ENCODE results near the gene POTEH.
"Not testable (repeated sequence)": the region's sequence is repeated elsewhere in the genome, so short reads cannot be mapped to it uniquely, and the experiment has no call there.

The POTEH gene

DNA sequence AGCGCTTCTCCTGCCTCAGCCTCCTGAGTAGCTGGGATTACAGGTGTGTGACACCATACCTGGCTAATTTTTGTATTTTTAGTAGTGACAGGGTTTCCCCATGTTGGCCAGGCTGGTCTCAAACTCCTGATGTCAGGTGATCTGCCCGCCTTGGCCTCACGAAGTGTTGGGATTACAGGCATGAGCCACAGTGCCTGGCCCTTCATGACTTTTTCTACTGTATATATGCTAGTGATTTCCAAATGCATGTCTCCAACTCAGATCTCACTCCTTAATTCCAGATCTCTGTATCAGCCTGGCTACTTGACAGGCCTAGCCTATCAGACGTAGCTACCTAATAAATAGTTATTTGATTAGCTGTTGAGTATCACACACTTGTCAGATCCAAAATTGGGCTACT lies 23.8 kb downstream of the POTEH start:
- not testable (repeated sequence) for H3K27me3 Mint-ChIP-seq; H3K4me1 Mint-ChIP-seq (ENCODE audit: low read depth); H3K36me3 Mint-ChIP-seq (ENCODE audit: low read depth); H3K9me3 Mint-ChIP-seq; H3K4me3 Mint-ChIP-seq; H3K27ac Mint-ChIP-seq

DNA sequence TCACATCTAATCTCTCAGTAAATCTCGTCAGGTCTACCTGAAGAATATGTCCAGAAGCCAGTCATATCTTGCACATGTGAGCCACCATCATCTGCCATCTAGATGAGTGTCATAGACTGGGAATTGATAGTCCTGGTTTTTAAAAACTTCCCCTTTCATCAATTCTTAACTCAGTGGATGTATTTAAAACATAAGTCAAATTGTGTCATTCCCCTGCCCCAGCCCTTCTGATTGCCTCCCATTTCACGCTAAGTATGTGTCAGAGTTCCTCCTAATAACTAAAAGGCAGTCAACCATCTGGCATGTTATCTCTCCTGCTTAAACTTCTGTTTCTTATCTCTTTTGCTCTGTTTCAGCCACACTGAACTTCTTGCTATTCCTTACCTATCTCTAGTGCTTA lies 24.3 kb downstream of the POTEH start:
- H3K27ac Mint-ChIP-seq; H3K36me3 Mint-ChIP-seq (ENCODE audit: low read depth); H3K9me3 Mint-ChIP-seq; H3K4me1 Mint-ChIP-seq (ENCODE audit: low read depth); H3K27me3 Mint-ChIP-seq; H3K4me3 Mint-ChIP-seq: not testable (repeated sequence)

DNA sequence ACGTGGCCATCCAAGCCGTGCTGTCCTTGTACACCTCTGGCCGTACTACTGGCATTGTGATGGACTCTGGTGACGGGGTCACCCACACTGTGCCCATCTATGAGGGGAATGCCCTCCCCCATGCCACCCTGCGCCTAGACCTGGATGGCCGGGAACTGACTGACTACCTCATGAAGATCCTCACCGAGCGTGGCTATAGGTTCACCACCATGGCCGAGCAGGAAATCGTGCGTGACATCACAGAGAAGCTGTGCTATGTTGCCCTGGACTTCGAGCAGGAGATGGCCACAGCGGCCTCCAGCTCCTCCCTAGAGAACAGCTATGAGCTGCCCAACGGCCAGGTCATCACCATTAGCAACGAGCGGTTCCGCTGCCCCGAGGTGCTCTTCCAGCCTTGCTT lies 32.1 kb downstream of the POTEH start:
- H3K36me3 Mint-ChIP-seq (ENCODE audit: low read depth); H3K4me3 Mint-ChIP-seq; H3K27ac Mint-ChIP-seq; H3K27me3 Mint-ChIP-seq; H3K4me1 Mint-ChIP-seq (ENCODE audit: low read depth); H3K9me3 Mint-ChIP-seq: not testable (repeated sequence)

DNA sequence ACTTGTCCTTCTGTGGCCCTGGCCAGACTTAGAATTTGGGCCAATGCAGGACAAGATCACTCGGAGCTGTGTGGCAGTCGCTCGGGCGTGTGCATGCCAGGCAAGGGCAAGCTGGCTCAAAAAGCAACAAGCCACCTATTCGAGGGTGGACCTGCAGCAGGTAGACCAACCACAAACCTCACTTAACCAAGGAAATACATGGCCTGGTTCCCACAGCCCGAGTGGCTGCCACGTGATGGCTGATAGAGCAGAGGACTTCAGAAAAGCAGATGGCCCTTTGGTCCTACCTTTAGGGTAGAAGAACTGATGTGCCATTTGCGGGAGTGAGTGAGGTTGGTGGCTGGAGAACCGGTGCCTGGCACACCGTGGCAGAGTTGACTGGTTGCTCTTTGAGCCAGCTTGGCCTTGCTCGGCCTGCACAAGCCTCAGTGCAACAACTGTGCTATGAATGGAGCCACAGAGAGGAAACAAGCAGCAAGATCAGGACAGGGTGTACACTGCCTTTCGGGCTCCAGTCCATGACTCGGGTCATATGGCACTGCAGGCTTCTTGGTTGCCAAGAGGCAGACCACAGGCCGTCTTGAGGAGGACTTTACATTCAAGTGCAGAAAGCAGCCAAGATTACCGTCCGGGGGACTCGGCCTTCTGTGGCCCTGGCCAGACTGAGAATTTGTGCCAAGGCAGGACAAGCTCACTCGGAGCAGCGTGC lies 39.5 kb downstream of the POTEH start:
- H3K36me3 Mint-ChIP-seq (ENCODE audit: low read depth); H3K4me3 Mint-ChIP-seq; H3K27me3 Mint-ChIP-seq; H3K9me3 Mint-ChIP-seq; H3K27ac Mint-ChIP-seq; H3K4me1 Mint-ChIP-seq (ENCODE audit: low read depth): not testable (repeated sequence)

DNA sequence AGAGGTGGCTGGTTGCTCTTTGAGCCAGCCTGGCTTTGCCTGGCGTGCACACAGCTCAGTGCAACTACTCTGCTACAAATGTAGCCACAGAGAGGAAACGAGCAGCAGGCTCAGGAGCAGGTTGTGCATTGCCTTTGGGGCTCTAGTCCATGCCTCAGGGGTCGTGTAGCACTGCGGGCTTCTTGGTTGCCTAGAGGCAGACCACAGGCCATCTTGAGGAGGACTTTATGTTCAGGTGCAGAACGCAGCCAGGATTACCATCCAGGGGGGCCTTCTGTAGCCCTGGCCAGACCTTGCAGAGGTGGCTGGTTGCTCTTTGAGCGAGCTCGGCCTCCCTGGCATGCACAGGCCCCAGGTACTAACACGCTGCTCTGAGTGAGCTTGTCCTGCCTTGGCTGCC lies 41.2 kb downstream of the POTEH start:
- H3K36me3 Mint-ChIP-seq (ENCODE audit: low read depth); H3K4me1 Mint-ChIP-seq (ENCODE audit: low read depth); H3K9me3 Mint-ChIP-seq; H3K27me3 Mint-ChIP-seq; H3K27ac Mint-ChIP-seq; H3K4me3 Mint-ChIP-seq: not testable (repeated sequence)

DNA sequence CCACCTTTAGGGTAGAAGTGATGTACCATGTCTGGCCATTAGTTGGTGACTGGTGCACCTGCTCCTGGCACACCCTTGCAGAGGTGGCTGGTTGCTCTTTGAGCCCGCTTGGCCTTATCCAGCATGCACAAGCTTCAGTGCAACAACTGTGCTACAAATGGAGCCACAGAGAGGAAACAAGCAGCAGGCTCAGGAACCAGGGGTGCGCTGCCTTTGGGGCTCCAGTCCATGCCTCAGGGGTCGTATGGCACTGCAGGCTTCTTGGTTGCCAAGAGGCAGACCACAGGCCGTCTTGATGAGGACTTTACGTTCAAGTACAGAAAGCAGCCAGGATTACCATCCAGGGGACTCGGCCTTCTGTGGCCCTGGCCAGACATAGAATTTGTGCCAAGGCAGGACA lies 44.6 kb downstream of the POTEH start:
- H3K27me3 Mint-ChIP-seq; H3K4me3 Mint-ChIP-seq; H3K9me3 Mint-ChIP-seq; H3K4me1 Mint-ChIP-seq (ENCODE audit: low read depth); H3K27ac Mint-ChIP-seq; H3K36me3 Mint-ChIP-seq (ENCODE audit: low read depth): not testable (repeated sequence)

DNA sequence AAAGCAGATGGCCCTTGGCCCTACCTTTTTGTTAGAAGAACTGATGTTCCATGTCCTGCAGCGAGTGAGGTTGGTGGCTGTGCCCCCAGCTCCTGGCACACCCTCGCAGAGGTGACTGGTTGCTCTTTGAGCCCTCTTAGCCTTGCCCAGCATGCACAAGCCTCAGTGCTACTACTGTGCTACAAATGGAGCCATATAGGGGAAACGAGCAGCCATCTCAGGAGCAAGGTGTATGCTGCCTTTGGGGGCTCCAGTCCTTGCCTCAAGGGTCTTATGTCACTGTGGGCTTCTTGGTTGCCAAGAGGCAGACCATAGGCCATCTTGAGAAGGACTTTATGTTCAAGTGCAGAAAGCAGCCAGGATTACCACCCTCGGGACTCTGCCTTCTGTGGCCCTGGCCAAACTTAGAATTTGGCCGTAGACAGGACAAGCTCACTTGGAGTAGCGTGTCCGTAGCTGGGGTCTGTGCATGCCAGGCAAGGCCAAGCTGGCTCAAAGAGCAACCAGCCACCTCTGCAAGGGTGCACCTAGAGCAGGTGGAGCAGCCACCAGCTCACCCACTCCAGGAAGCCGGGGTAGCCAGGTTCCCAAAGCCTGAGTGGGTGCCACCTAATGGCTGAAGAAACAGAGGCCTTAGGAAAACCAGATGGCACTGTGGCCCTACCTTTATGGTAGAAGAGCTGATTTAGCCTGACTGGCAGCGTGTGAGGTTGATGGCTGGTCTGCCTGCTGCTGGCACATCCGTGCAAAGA lies 48.5 kb downstream of the POTEH start:
- not testable (repeated sequence) for H3K27ac Mint-ChIP-seq; H3K9me3 Mint-ChIP-seq; H3K4me1 Mint-ChIP-seq (ENCODE audit: low read depth); H3K36me3 Mint-ChIP-seq (ENCODE audit: low read depth); H3K27me3 Mint-ChIP-seq; H3K4me3 Mint-ChIP-seq

DNA sequence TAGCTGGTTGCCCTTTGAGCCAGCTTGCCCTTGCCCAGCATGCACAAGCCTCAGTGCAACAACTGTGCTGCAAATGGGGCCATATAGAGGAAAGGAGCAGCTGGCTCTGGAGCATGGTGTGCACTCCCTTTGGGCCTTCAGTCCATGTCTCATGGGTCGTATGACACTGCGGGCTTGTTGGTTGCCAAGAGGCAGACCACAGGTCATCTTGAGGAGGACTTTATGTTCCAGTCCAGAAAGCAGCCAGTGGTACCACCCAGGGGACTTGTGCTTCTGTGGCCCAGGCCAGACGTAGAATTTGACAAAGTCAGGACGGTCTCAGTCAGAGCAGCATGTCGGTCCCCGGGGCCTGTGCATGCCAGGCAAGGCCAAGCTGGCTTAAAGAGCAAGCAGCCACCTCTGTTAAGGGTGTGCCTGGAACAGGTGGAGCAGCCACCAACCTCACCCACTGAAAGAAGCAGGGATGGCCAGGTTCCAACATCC lies 49.1 kb downstream of the POTEH start:
- not testable (repeated sequence) for H3K27me3 Mint-ChIP-seq; H3K9me3 Mint-ChIP-seq; H3K4me3 Mint-ChIP-seq; H3K27ac Mint-ChIP-seq; H3K4me1 Mint-ChIP-seq (ENCODE audit: low read depth); H3K36me3 Mint-ChIP-seq (ENCODE audit: low read depth)

DNA sequence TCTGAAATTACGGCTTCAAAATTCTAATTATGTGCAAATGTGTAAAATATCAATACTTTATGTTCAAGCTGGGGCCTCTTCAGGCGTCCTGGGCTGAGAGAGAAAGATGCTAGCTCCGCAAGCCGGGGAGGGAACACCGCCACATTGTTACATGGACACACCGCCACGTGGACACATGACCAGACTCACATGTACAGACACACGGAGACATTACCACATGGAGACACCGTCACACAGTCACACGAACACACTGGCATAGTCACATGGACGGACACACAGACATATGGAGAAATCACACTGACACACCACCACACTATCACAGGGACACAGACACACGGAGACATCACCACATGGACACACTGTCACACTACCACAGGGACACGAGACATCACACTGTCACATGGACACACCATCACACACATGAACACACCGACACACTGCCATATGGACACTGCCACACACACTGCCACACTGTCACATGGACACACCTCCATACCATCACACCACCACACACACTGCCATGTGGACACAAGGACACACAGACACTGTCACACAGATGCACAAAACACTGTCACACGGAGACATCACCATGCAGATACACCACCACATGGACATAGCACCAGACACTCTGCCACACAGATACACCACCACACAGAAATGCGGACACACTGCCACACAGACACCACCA lies 58.0 kb downstream of the POTEH start:
- not testable (repeated sequence) for H3K36me3 Mint-ChIP-seq (ENCODE audit: low read depth); H3K4me3 Mint-ChIP-seq; H3K9me3 Mint-ChIP-seq

DNA sequence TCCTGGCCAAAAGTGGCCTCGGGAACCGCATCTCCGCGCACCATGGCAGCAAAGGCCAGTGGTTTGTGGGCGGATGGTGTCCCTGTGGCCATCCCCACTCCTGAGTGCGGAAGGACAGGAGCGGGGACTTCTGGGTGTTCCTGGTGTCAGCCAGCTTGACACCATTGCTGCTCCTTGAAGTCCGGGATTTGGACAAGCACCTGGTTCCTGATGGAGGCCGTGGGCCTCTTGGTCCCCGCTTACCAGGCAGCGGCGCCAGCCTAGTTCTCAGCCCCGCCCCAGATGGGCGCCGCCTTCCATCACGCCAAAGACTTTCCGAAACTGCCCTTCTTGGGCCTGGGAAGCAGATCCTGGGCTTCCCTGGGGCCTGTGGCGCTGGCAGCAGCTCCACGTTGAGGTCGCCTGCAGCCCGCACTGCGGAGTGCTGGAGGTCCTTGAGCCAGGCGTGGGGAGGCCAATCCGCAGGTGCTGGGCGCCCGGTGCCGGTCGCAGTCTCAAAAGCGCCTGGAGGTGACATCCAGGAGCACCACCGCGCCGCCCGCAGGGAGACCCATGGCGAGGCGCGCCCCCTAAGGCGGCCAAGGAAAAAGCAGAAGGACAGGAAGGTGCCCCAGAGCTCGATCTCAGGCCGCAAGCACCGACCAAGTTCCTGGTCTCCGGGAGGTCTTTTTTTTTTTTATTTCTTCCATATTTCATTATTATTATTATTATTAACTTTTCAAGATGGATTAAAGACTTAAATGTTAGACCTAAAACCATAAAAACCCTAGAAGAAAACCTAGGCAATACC lies 59.5 kb downstream of the POTEH start:
- not testable (repeated sequence) for H3K27ac Mint-ChIP-seq; H3K4me1 Mint-ChIP-seq (ENCODE audit: low read depth); H3K36me3 Mint-ChIP-seq (ENCODE audit: low read depth); H3K4me3 Mint-ChIP-seq; H3K27me3 Mint-ChIP-seq; H3K9me3 Mint-ChIP-seq

More for the DNA sequence above, 58.0 kb downstream of the POTEH start:
- H3K27me3 Mint-ChIP-seq; H3K4me1 Mint-ChIP-seq (ENCODE audit: low read depth); H3K27ac Mint-ChIP-seq: not testable (repeated sequence)

DNA sequence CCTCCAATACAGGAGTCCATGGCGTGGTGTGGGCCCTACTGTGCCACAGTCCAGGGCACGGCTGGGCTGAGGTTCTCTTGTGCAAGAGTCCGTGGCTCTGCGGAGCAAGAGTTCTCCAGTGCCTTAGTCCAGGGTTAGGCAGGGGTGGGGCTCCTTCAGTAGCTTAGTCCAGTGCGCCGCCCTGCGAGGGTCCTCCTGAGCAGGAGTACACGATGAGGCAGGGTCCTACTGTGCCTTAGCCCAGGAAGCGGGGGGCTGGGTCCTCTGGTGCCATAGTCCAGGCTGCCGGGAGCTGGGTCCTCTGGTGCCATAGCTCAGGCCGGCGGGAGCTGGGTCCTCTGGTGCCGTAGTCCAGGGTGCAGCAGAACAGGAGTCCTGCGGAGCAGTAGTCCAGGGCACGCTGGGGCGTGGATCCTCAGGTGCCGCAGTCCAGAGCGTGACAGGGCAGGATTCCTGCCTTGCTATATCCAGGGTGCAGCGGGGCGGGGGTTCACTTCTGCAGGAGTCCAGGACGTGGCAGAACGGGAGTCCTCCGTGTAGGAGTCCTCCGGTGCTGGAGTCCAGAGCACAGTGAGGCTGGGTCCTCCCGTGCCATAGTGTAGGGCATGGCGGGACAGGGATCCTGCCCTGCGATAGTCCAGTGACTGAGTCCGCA lies 69.7 kb downstream of the POTEH start:
- not testable (repeated sequence) for H3K27ac Mint-ChIP-seq; H3K4me1 Mint-ChIP-seq (ENCODE audit: low read depth); H3K4me3 Mint-ChIP-seq; H3K9me3 Mint-ChIP-seq; H3K27me3 Mint-ChIP-seq; H3K36me3 Mint-ChIP-seq (ENCODE audit: low read depth)

DNA sequence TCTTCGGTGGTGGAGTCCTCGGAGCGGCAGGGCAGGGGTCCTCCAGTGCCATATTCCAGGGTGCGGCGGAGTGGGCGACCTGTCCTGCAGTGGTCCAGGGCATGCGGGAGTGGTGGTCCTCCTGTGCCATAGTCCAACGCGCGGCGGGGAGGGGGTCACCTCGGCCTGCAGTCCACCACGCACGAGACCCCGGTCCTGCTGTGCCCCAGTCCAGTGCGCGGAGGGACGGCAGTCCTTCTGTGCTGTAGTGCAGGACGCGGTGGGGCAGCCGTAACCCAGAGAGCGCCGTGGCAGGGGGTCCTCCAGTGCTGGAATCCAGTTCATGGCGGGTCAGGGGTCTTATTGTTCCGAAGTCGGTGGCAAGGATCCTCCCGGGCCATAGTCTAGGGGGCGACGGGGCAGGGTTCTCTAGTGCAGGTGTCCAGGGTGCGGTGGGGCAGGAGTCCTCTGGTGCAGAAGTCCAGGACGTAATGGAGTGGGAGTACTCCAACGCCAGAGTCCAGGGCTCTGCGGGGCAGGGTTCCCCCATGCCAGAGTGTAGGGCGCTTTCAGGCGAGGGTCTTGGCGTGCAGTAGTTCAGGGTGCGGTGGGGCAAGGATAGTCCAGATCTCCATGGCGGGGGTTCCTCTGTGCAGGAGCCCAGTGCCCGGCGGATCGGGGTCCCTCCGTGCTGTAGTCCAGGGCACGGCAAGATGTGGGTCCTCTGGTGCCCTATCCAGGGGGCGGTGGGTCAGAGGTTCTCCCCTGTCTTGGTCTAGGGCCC lies 70.7 kb downstream of the POTEH start:
- not testable (repeated sequence) for H3K36me3 Mint-ChIP-seq (ENCODE audit: low read depth); H3K27ac Mint-ChIP-seq; H3K4me3 Mint-ChIP-seq; H3K4me1 Mint-ChIP-seq (ENCODE audit: low read depth); H3K27me3 Mint-ChIP-seq; H3K9me3 Mint-ChIP-seq

DNA sequence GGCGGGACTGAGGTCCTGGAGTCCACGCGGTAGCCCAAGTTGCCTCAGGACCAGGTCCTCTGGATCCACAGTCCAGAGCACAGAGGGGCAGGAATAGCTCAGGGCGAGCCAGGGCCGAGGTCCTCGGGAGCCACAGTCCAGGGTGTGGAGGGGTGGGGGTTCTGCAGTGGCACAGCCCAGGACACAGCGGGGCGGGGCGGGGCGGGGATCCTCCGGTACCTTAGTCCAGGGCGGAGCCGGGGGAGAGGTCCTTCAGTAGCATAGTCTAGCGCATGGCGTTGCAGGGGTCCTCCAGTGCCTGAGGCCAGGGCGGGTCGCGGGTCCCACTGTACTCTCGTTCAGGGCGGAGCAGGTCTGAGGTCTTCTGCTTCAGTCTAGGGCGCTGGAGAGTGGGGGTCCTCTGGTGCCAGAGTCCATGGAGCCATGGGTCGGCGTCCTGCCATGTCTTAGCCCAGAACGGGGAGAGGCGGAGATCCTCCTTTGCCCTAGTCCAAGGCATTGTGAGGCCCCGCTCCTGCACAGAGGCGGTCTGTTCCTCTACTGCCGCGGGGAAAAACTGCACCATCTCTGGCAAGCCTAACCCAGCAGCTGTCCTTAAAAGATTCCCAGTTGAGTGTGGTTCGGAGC lies 71.4 kb downstream of the POTEH start:
- not testable (repeated sequence) for H3K36me3 Mint-ChIP-seq (ENCODE audit: low read depth); H3K4me3 Mint-ChIP-seq; H3K27ac Mint-ChIP-seq; H3K9me3 Mint-ChIP-seq; H3K4me1 Mint-ChIP-seq (ENCODE audit: low read depth); H3K27me3 Mint-ChIP-seq

DNA sequence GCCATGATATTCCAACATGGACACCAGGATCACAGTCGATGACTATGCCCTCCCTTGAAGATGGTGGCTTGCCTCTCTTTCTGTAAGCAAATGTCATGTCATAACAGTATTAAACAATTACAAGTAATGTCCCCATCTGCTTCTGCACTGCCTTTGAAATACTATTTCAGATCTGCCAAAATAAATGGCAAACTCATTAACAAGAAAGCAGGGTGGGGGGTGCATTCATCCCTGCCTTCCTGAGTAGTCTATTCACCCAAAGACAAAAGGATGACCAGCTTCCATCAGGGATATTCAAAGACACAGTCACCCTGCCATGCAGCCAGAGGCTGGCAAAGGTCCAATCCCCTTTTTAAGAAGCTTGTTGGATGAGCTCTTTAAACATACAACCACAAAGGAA lies 73.7 kb downstream of the POTEH start:
- not testable (repeated sequence) for H3K27me3 Mint-ChIP-seq; H3K4me1 Mint-ChIP-seq (ENCODE audit: low read depth); H3K9me3 Mint-ChIP-seq; H3K36me3 Mint-ChIP-seq (ENCODE audit: low read depth); H3K4me3 Mint-ChIP-seq; H3K27ac Mint-ChIP-seq

Measured in stimulated activated naive CD8-positive, alpha-beta T cell treated with anti-CD3 and anti-CD28 coated beads, Interleukin-15, Interleukin-2, amounts not matched to agents 100 ng/mL and 50 ng/mL, for 24 hours (primary cell).